Esophagus muscularis mucosa (tissue), 4 donors: Measurements from ENCODE around the gene ITPKA. TPM values are rescaled to one million over a fixed set of nuclear protein-coding genes. Genes with fewer than 3 reads are reported as not detected.
"Not testable (repeated sequence)": the region's sequence is repeated elsewhere in the genome, so short reads cannot be mapped to it uniquely, and the experiment has no call there.

Source experiments
- DNase-seq: peaks from one replicate; pipeline ENCODE4 v3.0.0-alpha.2; 2017; ENCODE audit errors: extremely low spot score
- H3K27ac ChIP-seq, 4 donors: fragments of 200-600 bp; sonication (generic); replicated peaks in 1 of 4; 1 replicate in 3 of 4; 2 replicates in 1 of 4; pipeline ENCODE4 v1.5.1; 2016 to 2019; ENCODE audit warnings: mild to moderate bottlenecking in 1 of 4
- H3K27me3 ChIP-seq, 4 donors: fragments of 200-600 bp; sonication (generic); one replicate each; pipeline versions ENCODE4 v1.5.1 to v1.6.0; 2016 to 2019
- H3K36me3 ChIP-seq, 4 donors: fragments of 200-600 bp; sonication (generic); one replicate each; pipeline ENCODE4 v1.5.1; 2016 to 2019
- H3K4me1 ChIP-seq, 4 donors: fragments of 200-600 bp; sonication (generic); one replicate each; pipeline ENCODE4 v1.5.1; 2016 to 2019
- H3K4me3 ChIP-seq, 4 donors: fragments of 200-600 bp; sonication (generic); 1 replicate in 2 of 4; 2 replicates in 2 of 4; pipeline ENCODE4 v1.5.1; 2016 to 2019; ENCODE audit warnings: mild to moderate bottlenecking in 4 of 4, moderate library complexity in 1 of 4
- H3K9me3 ChIP-seq, 4 donors: fragments of 200-600 bp; sonication (generic); 1 replicate in 3 of 4; 2 replicates in 1 of 4; pipeline ENCODE4 v1.5.1; 2016 to 2019
- EP300 ChIP-seq: sonication (generic); formaldehyde crosslinking; IDR thresholded peaks from one replicate; pipeline ENCODE4 v1.6.1; 2017; ENCODE audit warnings: antibody characterized with exemption
- POLR2A ChIP-seq: fragments of 450-650 bp; IDR thresholded peaks from one replicate; pipeline ENCODE4 v1.6.1; 2017; ENCODE audit warnings: antibody characterized with exemption, moderate library complexity, mild to moderate bottlenecking, low read depth
- POLR2AphosphoS5 ChIP-seq, 2 donors: sonication (generic); formaldehyde crosslinking; IDR thresholded peaks; one replicate each; pipeline ENCODE4 v1.6.1; 2017; ENCODE audit warnings: antibody characterized with exemption in 2 of 2
- WGBS: methylation state at CpG from one replicate; pipeline ENCODE4 v1.1.5; 2018; 5-methylcytosine and 5-hydroxymethylcytosine counted together
- intact Hi-C: fragments of 100-400 bp; cut with DNase I; formaldehyde crosslinking; loops from one replicate; pipeline ENCODE4 v1.15.1; 2023
- total RNA-seq, 4 donors: library from RNA; depleted of rRNA; stranded (reverse); fragments of >200 nt; gene quantifications; one replicate each; pipeline versions ENCODE4 v1.1.0 to v1.2.1, GENCODE V29; 2016
- TF ChIP-seq, protein P1 (sequence below), 3 experiments: fragments of 200-600 bp in 2 of 3; fragments of 450-650 bp in 1 of 3; sonication (generic) in 2 of 3; IDR thresholded peaks; one replicate each; pipeline ENCODE4 v1.5.1; 2017 to 2019; ENCODE audit warnings: antibody characterized with exemption in 3 of 3, mild to moderate bottlenecking in 2 of 3, moderate library complexity in 1 of 3

Gene ITPKA
- total RNA-seq, 4 donors from 2014 or later = 0.83 to 2.5 (median 0.97) TPM

DNA sequence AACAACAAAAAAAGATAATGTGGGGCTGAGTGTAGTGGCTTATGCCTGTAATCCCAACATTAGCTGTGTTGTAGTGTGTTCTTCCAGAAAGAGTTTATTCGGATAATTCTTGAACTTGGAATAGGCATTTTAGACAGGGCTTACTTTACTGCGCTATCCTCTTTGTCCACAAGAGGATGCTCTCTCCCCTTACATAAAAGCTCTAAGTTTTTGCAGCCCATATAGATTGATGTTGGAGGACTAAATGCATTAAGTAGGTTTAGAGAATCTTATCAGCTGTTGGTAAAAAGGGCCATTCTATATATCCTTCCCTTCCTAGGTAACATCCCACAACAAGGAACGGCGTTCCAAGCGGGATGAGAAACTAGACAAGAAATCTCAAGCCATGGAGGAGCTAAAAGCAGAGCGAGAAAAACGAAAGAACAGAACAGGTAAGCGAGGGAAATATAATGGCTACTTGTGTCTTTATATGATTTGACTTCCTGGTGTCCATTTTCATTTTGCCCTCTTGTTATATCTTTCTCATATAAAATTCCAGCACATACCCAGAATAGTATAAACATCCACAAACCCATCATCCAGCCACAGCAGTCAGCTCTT lies 27.8 kb upstream of the ITPKA start:
- peaks cover 62 to 93% (median 70%) of the 10 kb centered on the region in 4 donors for H3K36me3 ChIP-seq
- intact Hi-C loops = no loop called here
- no peaks in the 10 kb centered on the region for H3K9me3 ChIP-seq
- H3K27ac ChIP-seq = no peak overlapping the region
- no peak overlapping the region for H3K4me3 ChIP-seq
- WGBS = 85% methylated on average over 8 of the region's 8 CpGs
- H3K27me3 ChIP-seq = no peaks in the 10 kb centered on the region
- no peak for TF ChIP-seq EP300
- no peak for TF ChIP-seq POLR2AphosphoS5 (IDR thresholded peaks at IDR 0.05)
- TF ChIP-seq, protein P1, sequence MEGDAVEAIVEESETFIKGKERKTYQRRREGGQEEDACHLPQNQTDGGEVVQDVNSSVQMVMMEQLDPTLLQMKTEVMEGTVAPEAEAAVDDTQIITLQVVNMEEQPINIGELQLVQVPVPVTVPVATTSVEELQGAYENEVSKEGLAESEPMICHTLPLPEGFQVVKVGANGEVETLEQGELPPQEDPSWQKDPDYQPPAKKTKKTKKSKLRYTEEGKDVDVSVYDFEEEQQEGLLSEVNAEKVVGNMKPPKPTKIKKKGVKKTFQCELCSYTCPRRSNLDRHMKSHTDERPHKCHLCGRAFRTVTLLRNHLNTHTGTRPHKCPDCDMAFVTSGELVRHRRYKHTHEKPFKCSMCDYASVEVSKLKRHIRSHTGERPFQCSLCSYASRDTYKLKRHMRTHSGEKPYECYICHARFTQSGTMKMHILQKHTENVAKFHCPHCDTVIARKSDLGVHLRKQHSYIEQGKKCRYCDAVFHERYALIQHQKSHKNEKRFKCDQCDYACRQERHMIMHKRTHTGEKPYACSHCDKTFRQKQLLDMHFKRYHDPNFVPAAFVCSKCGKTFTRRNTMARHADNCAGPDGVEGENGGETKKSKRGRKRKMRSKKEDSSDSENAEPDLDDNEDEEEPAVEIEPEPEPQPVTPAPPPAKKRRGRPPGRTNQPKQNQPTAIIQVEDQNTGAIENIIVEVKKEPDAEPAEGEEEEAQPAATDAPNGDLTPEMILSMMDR (IDR thresholded peaks at IDR 0.05) = peak; percentile 37 to 58 (median 46)
- no peak for TF ChIP-seq POLR2A
- H3K4me1 ChIP-seq = no peaks in the 10 kb centered on the region
- DNase-seq = no peak

DNA sequence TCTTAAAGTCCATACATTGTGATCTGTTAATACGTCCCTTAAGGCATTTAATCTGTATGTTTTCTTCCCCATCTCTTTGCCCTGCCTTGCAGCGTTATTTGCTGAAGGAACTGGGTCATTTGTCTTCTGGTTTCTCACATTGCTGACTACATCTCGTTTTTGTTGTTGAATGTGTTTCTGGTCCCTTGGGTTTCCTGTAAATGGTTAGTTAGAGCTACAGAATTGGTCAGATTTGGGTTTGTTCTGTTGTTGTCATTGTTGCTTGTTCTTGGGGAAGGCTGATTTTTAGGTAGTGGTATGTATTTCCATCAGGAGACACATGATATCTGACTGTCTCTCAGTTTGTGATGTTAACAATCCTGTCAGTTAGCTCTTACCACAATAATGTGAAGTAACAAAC lies 27.0 kb upstream of the ITPKA start:
- no peaks in the 10 kb centered on the region for H3K27me3 ChIP-seq
- TF ChIP-seq POLR2A (no peak), POLR2AphosphoS5 (IDR thresholded peaks at IDR 0.05) (no peak), EP300 (no peak)
- TF ChIP-seq, protein P1 (IDR thresholded peaks at IDR 0.05) = no peak
- H3K9me3 ChIP-seq = no peaks in the 10 kb centered on the region
- 80% methylated on average over 3 of the region's 3 CpGs for WGBS
- no peak overlapping the region for H3K4me3 ChIP-seq
- intact Hi-C loops = no loop called here
- no peak for DNase-seq
- peaks cover 69 to 94% (median 74%) of the 10 kb centered on the region in 4 donors for H3K36me3 ChIP-seq
- H3K27ac ChIP-seq = no peak overlapping the region
- no peaks in the 10 kb centered on the region for H3K4me1 ChIP-seq

DNA sequence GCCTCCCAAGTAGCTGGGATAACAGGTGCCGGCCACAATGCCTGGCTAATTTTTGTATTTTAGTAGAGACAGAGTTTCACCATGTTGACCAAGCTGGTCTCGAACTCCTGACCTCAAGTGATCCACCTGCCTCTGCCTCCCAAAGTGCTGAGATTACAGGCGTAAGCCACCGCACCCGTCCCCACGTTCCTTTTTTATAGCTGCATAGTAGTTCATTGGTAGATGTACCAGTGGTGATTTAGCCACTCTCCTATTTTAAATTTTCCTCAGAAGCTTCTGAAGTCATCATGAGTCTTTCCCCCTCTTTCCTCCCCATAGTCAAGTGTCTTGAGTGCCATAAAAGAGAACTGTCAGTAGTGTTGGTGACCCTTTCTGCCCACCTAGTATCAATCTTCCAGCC lies 24.0 kb upstream of the ITPKA start:
- peaks cover 88 to 100% (median 91%) of the 10 kb centered on the region in 4 donors for H3K36me3 ChIP-seq
- H3K27ac ChIP-seq, intact Hi-C loops, DNase-seq, H3K27me3 ChIP-seq, H3K9me3 ChIP-seq, H3K4me3 ChIP-seq, H3K4me1 ChIP-seq: not testable (repeated sequence)
- 100% methylated on average over 5 of the region's 6 CpGs for WGBS

DNA sequence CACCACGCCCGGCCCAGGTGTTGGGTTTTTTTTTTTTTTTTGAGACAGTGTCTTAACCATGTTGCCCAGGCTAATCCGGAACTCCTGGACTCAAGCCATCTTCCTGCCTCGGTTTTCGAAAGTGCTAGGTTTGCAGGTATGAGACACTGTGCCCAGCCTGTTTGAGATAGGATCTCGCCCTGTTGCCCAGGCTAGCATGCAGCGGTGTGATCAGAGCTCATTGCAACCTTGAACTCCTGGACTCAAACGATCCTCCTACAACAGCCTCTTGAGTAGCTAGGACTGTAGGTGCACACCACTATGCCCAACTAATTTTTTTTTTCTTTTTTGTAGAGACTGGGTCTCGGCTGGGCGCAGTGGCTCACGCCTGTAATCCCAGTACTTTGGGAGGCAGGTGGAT lies 20.3 kb upstream of the ITPKA start:
- Histone ChIP-seq H3K4me1 (no peaks in the 10 kb centered on the region), H3K9me3 (no peaks in the 10 kb centered on the region), H3K36me3 (peaks cover 95 to 100% (median 98%) of the 10 kb centered on the region in 4 donors), H3K4me3 (no peak overlapping the region), H3K27ac (no peak overlapping the region), H3K27me3 (no peaks in the 10 kb centered on the region)
- 97% methylated on average over 11 of the region's 11 CpGs for WGBS
- TF ChIP-seq POLR2A = no peak
- TF ChIP-seq POLR2AphosphoS5 (IDR thresholded peaks at IDR 0.05) = no peak
- TF ChIP-seq EP300 = no peak
- TF ChIP-seq, protein P1 (IDR thresholded peaks at IDR 0.05) = no peak
- intact Hi-C loops = no loop called here
- DNase-seq = no peak

DNA sequence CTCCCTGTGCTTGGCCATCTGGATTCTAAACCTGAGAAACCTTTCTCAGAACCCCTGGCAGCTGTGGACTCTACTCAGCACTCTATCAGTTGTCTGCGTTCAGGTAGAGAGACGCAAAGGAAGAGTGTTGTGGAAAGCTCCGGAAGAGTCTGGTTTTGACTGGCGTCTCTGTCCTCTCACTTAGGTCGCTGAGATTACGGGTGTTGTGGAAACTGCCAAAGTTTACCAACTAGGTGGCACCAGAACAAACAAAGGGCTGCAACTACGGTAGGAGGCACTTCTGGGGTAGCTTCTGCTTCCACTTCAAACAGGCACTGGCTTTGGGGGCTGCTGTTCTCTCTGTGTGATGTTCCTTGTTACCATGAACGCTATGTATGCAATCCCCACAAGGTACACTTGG lies 19.2 kb upstream of the ITPKA start:
- H3K4me1 ChIP-seq = no peaks in the 10 kb centered on the region
- no peak overlapping the region for H3K4me3 ChIP-seq
- TF ChIP-seq, protein P1 (IDR thresholded peaks at IDR 0.05) = no peak
- TF ChIP-seq POLR2A (no peak), POLR2AphosphoS5 (IDR thresholded peaks at IDR 0.05) (no peak), EP300 (no peak)
- 94% methylated on average over 8 of the region's 8 CpGs for WGBS
- no peaks in the 10 kb centered on the region for H3K9me3 ChIP-seq
- H3K36me3 ChIP-seq = peaks cover 95 to 100% (median 98%) of the 10 kb centered on the region in 4 donors
- intact Hi-C loops = no loop called here
- H3K27me3 ChIP-seq = no peaks in the 10 kb centered on the region
- no peak overlapping the region for H3K27ac ChIP-seq
- no peak for DNase-seq
